Cardiac fibroblast (primary cell): ENCODE measurements around the gene FAR2.

Experiments used
- DNase-seq, 2 donors: peaks; one replicate each; pipeline versions ENCODE4 v3.0.0 to v3.0.0-alpha.2; 2010; ENCODE audit warnings: low read depth in 2 of 2
- H3K4me3 ChIP-seq, 2 donors: replicated peaks in 1 of 2; 1 replicate in 1 of 2; 2 replicates in 1 of 2; pipeline ENCODE4 v1.5.1; 2011; ENCODE audit warnings: low read depth in 2 of 2, low read length in 2 of 2, mild to moderate bottlenecking in 2 of 2, moderate library complexity in 1 of 2
- CTCF ChIP-seq: IDR thresholded peaks from one replicate; pipeline ENCODE4 v1.5.1; 2011; ENCODE audit warnings: low read depth, mild to moderate bottlenecking, low read length, inconsistent platforms

Gene FAR2

DNA sequence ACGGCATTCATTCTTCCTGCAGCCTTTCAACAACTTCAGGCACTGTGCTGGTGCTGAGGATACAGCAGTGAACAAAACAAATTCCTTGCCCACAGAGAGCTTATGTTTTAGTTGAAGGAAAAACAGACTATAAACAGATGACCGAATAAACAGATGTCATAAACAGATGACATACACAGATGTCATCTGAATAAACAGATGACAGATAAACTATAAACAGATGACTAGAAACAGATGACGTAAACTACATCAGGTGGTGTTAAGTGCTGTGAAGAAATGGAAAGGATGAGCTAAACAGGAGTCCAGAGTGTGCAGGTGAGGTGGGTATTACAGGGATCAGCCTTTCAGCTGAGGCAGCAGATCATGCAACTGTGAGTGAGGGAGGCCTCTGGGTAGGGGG lies 80.9 kb downstream of the FAR2 start:
- no peak for DNase-seq
- no peak for TF ChIP-seq CTCF
- no peak overlapping the region for H3K4me3 ChIP-seq

GRCh38 chr12:29230800-29231560 lies 81.9 kb downstream of the FAR2 start:
- H3K4me3 ChIP-seq, result no peak overlapping the region
- DNase-seq, result no peak
- no peak for TF ChIP-seq CTCF

DNA sequence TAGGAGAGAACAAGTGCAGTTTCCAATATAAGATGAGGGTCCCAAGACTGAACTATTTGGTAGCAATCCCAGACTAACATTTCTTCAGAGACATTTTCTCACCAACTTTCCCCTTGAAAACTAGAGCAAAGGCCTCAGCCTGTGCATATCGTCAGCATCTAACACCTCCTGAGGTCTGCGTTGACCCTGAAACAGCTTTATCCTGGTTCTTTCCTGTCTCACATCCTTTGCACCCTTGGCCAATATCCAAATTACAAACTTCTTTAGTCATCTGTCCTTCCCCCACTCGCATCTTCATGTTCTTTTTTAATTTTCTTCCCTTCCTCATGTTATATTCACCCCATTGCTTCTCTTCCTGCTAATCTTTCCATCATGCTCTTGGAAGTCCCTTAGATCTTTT lies 83.0 kb downstream of the FAR2 start:
- no peak for TF ChIP-seq CTCF
- DNase-seq, result no peak
- H3K4me3 ChIP-seq, result no peak overlapping the region

DNA sequence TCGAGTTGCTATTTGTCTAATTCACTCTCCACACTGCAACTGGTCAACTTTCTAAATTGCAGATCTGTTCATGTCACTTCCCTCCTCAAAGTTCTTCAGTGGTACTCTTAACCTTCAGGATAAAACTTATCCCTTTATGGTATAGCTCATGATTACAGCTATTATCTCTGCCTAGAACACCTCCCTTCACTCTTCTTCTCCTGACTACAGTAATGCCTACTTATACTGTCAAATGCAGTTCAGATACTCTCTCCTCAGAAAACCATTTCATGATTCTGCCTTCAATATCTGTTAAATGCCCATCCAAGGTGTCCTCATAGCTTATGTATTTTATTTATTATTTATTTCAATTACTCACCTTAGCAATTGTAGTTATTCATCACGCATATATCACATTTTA lies 85.5 kb downstream of the FAR2 start:
- no peak overlapping the region for H3K4me3 ChIP-seq
- no peak for TF ChIP-seq CTCF
- no peak for DNase-seq

DNA sequence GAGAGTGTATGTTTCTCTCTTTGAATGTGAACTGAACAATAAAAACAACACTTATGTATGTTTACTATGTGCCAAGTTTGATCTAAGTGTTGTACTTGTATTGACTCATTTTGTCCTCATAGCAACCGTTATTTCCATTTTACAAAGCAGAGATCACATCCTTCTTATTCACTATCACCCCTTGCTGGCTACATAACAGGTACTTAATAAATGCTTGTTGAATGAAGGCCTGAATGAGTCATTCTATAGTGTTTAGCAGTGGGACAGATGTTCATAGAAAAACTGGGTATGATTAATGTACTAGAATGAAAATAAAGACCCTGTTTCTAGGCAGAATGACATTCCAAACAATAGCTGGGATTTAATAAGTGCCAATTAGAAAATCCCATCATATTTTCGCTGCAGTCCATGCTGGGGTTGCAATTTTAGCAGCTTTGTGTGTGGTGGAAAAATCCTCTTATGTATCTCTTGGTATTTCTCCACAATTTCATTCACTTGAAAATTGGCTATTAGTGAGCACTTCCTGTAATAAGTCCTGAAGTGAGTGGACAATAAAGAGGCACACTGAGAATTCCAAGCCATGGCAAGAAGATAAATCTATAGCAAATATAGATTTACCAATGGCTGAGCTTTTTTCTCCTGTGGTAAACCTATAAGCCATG lies 86.0 kb downstream of the FAR2 start:
- no peak for TF ChIP-seq CTCF
- H3K4me3 ChIP-seq, result no peak overlapping the region
- peak; percentile 18 to 76 for DNase-seq

DNA sequence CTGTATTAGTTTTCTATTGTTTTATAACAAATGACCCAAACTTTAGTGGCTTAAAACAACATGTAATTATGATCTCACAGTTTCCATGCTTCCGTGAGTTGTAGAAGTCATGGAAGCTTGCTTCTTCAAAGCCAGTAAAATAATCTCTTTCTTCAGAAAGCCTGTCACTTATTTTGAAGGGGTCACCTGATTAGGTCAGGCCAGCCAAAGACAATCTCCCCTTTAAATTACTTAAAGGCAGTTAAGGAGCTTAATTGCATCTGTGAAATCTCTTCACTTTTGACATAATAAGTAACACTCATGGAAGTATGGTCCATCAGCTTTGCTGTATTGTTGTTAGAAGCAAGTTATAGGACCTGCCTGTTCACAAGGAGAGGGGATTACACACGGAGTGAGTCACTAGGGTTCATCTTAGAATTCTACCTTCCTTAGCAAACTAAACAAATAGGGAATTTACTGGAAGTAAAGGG lies 89.8 kb downstream of the FAR2 start:
- TF ChIP-seq CTCF, result no peak
- no peak overlapping the region for H3K4me3 ChIP-seq
- peak in 1 of 2 donors; percentile 59 for DNase-seq
